OCI-LY7 (cell line): ENCODE data around the gene CLK4.

ENCODE experiments used
- CTCF ChIP-seq: fragments of 200-600 bp; sonication (generic); conservative IDR thresholded peaks from 2 replicates; pipeline ENCODE4 v1.5.1; 2014; ENCODE audit warnings: mild to moderate bottlenecking, antibody characterized with exemption, low read length, moderate library complexity, mixed read lengths
- EZH2phosphoT487 ChIP-seq: fragments of 200-600 bp; sonication (generic); IDR thresholded peaks from 2 replicates; pipeline ENCODE4 v1.6.1; 2018; ENCODE audit warnings: low read depth, borderline replicate concordance, mild to moderate bottlenecking, mixed run types, antibody characterized with exemption, low read length, moderate library complexity, mixed read lengths

- no peak for TF ChIP-seq CTCF
- no peak for TF ChIP-seq EZH2phosphoT487
These were observed 36.5 kb downstream of the CLK4 start, which contains the start of gene COL23A1 for GRCh38 chr5:178590141-178590923.
